AG09319 (cell line): ENCODE measurements around the gene CDH13.

ENCODE experiments used
- DNase-seq: peaks from one replicate; pipeline ENCODE4 v3.0.0-alpha.2; 2010; ENCODE audit warnings: low read depth; ENCODE audit errors: extremely low read depth
- TF ChIP-seq, protein P1 (sequence below): IDR thresholded peaks from 2 replicates; pipeline ENCODE4 v1.5.1; 2011; ENCODE audit warnings: low read depth, mild to moderate bottlenecking, inconsistent platforms, low read length, moderate library complexity

CDH13 gene

DNA sequence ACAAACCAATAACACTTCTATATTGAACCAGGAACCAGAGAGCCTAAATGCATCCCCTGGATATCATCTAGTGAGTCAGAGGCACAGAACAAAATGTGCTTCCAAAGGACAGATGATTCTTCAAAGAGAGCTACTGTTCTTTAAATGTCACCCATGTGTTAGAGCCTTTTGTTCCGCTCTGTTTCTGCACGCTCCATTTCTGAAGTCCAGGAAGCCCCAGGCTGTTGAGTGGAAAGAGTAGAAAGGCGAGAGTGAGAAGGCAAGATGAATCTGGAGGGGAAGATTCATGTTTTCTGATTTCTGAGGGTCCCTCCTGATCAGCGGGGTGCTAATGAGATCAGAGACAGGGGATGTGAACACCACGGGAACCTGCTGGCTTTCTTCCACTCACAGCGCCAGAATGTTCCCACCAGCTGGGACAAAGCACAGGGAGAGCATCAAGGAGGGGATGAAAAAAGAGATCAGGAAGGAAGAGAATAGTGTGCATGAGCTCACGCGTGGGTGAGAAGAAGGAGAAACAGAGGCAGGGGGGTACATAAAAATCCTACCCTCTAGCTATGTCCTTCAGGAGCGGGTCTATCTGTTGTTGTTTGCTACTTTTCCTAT, 621.1 kb downstream of the CDH13 start:
- TF ChIP-seq, protein P1, sequence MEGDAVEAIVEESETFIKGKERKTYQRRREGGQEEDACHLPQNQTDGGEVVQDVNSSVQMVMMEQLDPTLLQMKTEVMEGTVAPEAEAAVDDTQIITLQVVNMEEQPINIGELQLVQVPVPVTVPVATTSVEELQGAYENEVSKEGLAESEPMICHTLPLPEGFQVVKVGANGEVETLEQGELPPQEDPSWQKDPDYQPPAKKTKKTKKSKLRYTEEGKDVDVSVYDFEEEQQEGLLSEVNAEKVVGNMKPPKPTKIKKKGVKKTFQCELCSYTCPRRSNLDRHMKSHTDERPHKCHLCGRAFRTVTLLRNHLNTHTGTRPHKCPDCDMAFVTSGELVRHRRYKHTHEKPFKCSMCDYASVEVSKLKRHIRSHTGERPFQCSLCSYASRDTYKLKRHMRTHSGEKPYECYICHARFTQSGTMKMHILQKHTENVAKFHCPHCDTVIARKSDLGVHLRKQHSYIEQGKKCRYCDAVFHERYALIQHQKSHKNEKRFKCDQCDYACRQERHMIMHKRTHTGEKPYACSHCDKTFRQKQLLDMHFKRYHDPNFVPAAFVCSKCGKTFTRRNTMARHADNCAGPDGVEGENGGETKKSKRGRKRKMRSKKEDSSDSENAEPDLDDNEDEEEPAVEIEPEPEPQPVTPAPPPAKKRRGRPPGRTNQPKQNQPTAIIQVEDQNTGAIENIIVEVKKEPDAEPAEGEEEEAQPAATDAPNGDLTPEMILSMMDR = no peak

DNA sequence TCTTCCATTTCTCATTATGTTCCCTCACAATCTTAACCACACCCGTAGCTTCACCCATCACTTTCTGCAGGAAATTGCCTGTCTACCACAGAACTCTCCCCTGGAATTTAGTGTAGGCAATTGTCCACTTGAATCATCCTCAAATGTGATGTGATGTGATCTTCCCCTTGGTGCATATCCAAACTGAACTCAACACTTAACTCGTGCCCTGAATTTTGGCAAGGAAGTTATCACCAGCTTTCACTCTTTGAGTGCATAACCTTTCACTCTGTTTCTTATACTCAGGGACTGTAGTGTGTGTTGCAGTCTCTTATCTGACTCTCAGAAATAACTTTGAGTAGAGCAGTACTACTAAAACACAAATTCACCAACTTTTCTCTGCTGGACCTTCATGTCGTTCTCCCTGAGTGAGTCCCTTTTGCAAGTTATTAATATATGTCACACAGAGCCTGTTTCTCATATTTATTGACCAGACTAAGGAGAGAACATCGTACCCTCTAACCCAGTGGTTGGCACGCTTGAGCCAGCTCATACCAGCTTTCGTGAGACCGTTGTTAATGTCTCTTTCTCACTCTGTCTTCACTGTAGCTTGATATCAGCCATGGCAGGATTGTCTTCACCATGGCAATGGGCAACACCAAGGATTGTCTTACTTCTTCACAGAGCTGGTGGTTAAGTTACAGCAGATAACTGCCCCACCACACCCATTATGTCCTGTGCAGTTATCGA, 622.1 kb downstream of the CDH13 start:
- TF ChIP-seq, protein P1 = no peak
- no peak for DNase-seq

More for the DNA sequence above, 621.1 kb downstream of the CDH13 start:
- DNase-seq = no peak

DNA sequence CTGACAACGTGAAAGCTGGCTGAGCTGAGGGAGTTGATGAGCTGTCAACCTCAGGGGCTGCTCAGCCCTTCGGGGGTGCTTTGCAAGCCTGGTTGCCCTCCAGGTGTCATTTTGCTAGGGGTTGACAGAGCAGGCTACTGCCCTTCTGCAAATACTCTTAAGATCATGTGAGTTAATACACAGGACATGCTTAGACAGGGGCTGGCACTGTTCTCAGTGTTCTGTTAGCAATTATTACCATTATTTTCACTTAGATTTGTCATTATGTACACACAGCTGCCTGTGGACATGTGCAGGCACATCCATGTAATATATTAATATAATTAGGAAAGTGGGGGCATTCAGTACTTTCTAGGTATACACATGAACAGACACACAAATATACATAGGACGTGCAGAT, 626.8 kb downstream of the CDH13 start:
- TF ChIP-seq, protein P1 = no peak
- DNase-seq = no peak

DNA sequence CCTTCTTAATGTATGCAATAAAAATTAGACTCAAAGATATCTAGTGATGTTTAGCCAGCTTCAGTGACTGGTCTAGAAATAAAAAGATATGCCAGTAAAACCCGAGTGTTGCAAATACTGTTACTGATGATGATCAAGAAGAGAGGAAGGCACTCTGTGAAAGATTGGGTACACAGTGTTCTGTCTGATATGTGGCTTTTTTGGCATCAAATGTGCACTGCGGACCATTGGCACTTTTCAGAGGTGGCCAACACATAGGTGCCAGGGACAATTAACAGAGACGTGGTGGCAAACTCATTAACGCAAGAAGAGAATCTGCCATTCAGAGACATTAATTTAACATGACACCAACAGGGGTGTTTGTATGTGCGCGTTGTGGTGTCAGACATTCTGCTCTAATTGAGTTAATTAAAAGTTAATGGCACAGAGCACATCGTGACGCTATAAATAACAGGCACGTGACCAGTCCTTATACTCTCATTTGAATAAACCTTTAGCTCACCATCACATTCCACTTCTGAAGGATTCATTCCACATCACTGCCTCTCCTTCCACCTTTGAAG, 631.7 kb downstream of the CDH13 start:
- TF ChIP-seq, protein P1 = no peak
- no peak for DNase-seq

DNA sequence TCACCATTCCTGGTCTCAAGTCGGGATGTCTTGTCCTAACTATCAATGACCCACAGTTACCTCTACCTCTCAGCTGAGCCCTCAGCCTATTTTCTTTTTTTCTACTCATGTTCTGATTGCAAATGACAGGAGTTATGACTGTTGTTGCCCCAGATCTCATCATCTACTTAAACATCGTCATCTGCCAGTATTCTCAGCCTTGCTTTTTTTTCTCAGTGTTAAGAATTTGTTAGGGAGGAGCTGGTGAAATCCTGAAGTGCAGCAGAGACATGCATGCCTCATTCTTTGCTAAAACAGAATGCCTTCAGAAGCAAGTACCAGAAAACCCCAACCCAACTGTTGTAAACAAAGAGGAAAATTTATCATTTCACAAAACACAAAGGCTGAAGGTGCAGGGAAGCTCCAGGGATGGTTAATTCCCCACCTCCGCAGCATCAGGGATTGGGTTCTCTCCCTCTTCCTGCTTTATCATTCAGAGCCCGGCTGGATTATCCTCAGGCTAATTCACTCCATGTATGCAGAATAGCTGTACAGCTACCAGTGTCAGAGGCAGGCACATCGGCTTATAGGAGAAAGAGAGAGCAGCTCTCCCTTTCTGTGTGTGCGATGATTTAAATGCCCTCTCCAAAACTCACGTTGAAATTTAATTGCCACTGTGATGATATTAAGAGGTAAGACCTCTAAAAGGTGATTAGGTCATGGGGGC, 640.2 kb downstream of the CDH13 start:
- TF ChIP-seq, protein P1 = no peak
- no peak for DNase-seq

DNA sequence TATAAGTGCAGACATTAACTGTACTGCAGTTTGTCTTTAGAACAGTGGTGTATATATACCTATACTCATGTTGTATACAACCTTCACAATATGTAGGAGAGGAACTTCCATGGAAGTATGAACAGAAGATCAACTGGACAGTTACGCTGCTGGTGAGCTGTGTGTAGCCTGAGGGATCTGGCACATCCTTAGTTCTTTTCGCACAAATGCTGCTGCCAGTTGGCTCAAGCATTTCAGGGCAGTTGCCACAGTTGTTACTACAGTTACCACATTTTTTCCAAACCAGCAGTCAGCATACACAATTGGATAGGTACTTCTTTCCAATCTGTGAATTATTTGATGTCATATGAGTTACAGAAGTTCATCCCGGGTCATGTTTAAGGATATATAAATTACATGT, 641.4 kb downstream of the CDH13 start:
- DNase-seq = no peak
- TF ChIP-seq, protein P1 = no peak

DNA sequence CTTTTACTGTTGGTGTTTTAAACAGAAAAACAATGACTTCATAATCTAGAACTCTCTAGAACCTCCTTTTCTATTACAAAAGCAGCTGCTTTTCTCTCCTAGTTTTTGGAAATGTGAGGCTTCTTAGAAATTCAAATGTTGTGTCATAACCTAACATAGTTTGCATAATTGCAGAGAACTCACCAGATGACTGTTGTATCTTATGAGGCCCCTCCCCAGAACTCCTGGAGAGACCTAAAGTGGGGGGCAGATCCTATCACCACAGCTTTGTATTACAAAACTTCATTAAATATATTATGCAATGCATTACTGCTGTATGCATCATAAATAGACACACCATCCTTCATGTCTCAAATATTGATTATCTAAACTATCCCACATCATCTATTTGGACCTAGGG, 642.3 kb downstream of the CDH13 start:
- TF ChIP-seq, protein P1 = no peak
- DNase-seq = no peak
